Colonic mucosa (tissue), 4 donors: Measurements from ENCODE around the gene SLC2A9. TPM values are rescaled to one million over a fixed set of nuclear protein-coding genes. Genes with fewer than 3 reads are reported as not detected.

Experiments used
- DNase-seq: peaks from one replicate; pipeline ENCODE4 v3.0.0-alpha.2; 2020
- H3K27ac ChIP-seq: fragments of 200-600 bp; one replicate; pipeline ENCODE4 v1.8.0; 2021
- H3K27me3 ChIP-seq: fragments of 200-600 bp; one replicate; pipeline ENCODE4 v1.8.0; 2021
- H3K36me3 ChIP-seq: fragments of 200-600 bp; one replicate; pipeline ENCODE4 v1.8.0; 2021
- H3K4me1 ChIP-seq: fragments of 200-600 bp; one replicate; pipeline ENCODE4 v1.8.0; 2021; ENCODE audit warnings: mild to moderate bottlenecking
- H3K4me3 ChIP-seq: fragments of 200-600 bp; one replicate; pipeline ENCODE4 v1.8.0; 2021
- H3K9ac ChIP-seq, 2 donors: one replicate each; pipeline ENCODE4 v1.7.0; 2013; ENCODE audit warnings: control low read depth in 2 of 2, low read depth in 2 of 2, low read length in 2 of 2
- H3K9me3 ChIP-seq: fragments of 200-600 bp; one replicate; pipeline ENCODE4 v1.8.0; 2021
- intact Hi-C: fragments of 100-400 bp; cut with DNase I; formaldehyde crosslinking; loops from one replicate; pipeline ENCODE4 v1.14.1; 2022
- total RNA-seq, 2 donors: library from RNA; stranded (reverse); fragmentation: NEBNext Ultra II Directional in 1 of 2; extraction: Animal tissue kit (Norgen Biotek cat#: 25700) in 1 of 2; gene quantifications; one replicate each; pipeline ENCODE4 v1.2.1, GENCODE V29; 2021
- TF ChIP-seq, protein P1 (sequence below): fragments of 200-600 bp; IDR thresholded peaks from one replicate; pipeline ENCODE4 v1.8.0; 2022; ENCODE audit warnings: antibody characterized with exemption, mild to moderate bottlenecking
- donor health status: healthy.
- donor health status: DM: no; HTN: no; CAD: no.
- donor health status: DM: no; HTN: no; CAD: no.

SLC2A9 gene
- total RNA-seq, 2 donors from 2014 or later = 4.3 to 6.8 TPM

DNA sequence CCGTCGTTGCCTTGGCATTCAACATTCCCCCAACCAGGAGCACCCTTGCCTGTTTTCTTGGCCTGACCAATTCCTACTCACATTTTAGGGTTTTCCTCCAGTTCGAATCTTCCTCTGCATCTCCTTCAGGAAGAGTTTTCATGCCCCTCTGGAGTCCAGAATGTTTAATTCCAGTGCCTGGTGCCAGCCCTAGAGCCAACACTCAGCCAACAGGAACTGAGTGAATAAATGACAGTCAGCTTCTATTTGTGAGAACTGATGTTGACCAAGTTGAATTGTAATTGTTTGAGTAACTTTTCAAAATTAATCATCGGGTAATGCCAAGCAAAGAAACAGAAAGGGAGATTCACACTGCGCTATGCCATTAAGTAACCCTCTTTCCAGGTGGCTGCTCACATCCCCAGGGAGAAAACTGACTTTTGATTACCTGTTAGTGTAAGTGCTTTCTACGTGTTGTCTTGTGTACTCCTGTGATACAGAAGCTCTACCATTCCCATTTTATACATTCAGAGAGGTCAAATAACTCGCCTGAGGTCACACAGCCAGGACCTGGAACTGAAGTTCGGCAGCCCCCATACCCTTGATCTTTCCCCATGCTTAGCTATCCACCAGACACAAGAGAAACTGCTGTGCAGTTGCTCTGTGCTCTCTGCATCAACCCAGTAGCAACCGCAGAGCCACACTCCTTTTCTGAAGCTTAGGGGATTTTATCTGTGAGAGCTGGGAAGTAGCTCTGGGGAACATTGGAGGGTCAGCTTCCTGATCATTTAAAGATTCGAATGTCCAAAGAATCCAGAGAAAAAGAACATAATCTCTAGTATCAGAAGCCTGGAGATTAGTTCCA is 19.0 kb upstream of the SLC2A9 start:
- no peak overlapping the region for H3K27ac ChIP-seq
- no peaks in the 10 kb centered on the region for H3K9me3 ChIP-seq
- TF ChIP-seq, protein P1, sequence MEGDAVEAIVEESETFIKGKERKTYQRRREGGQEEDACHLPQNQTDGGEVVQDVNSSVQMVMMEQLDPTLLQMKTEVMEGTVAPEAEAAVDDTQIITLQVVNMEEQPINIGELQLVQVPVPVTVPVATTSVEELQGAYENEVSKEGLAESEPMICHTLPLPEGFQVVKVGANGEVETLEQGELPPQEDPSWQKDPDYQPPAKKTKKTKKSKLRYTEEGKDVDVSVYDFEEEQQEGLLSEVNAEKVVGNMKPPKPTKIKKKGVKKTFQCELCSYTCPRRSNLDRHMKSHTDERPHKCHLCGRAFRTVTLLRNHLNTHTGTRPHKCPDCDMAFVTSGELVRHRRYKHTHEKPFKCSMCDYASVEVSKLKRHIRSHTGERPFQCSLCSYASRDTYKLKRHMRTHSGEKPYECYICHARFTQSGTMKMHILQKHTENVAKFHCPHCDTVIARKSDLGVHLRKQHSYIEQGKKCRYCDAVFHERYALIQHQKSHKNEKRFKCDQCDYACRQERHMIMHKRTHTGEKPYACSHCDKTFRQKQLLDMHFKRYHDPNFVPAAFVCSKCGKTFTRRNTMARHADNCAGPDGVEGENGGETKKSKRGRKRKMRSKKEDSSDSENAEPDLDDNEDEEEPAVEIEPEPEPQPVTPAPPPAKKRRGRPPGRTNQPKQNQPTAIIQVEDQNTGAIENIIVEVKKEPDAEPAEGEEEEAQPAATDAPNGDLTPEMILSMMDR = no peak
- intact Hi-C loops = no loop called here
- H3K4me1 ChIP-seq = no peaks in the 10 kb centered on the region
- no peak for DNase-seq
- H3K27me3 ChIP-seq = no peaks in the 10 kb centered on the region
- no peak overlapping the region for H3K9ac ChIP-seq
- H3K36me3 ChIP-seq = no peaks in the 10 kb centered on the region
- H3K4me3 ChIP-seq = no peak overlapping the region

DNA sequence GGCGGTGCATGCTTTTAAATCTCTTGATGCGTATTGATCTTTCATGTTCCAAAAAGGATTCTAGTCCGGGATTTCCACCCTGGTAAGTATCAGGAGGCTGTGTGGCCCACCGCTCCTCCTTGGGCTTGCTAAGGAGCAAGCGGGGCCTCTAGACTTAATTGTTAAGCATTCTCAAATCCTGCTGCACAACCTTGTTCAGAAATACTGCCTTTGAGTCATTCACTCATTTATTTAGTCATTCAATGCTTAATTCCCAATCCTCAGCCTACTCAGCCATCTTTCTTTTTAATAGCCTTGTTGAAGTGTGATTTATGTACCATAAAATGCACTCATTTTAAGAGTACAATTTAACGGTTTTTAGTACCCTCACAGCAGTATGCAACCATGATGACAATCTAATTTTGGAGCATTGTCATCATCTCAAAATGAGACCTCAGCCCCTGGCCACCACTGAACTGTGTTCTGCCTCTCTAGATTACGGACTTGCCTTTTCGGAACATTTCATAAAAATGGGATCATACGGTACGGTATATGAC is 15.6 kb upstream of the SLC2A9 start:
- intact Hi-C loops = no loop called here
- TF ChIP-seq, protein P1 = no peak
- Histone ChIP-seq H3K9ac (no peak overlapping the region), H3K9me3 (no peaks in the 10 kb centered on the region), H3K27me3 (no peaks in the 10 kb centered on the region), H3K27ac (no peak overlapping the region), H3K4me3 (no peak overlapping the region), H3K36me3 (no peaks in the 10 kb centered on the region), H3K4me1 (no peaks in the 10 kb centered on the region)
- DNase-seq = no peak

DNA sequence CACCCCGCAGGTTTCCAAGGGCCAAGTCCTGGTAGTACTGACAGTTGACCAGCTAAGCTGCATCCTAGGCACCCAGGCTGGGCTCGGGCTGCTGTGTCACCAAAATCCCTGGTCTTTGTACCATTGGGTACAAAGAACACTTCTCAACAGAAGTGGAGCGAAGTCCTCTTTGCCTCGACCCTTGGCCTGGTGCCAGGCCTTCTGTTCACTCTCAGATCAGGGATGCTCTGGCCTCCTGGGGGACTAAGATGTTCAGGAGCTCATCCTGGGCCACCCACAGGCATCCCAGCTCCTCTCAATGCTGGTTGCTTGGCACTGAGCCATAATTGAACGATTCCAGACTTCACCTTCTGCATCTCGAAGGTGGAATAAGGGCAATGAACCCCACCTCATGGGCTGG is 13.8 kb upstream of the SLC2A9 start:
- TF ChIP-seq, protein P1 = no peak
- intact Hi-C loops = no loop called here
- Histone ChIP-seq H3K27me3 (no peaks in the 10 kb centered on the region), H3K27ac (no peak overlapping the region), H3K4me3 (no peak overlapping the region), H3K9ac (no peak overlapping the region), H3K9me3 (no peaks in the 10 kb centered on the region), H3K36me3 (no peaks in the 10 kb centered on the region), H3K4me1 (no peaks in the 10 kb centered on the region)
- no peak for DNase-seq

DNA sequence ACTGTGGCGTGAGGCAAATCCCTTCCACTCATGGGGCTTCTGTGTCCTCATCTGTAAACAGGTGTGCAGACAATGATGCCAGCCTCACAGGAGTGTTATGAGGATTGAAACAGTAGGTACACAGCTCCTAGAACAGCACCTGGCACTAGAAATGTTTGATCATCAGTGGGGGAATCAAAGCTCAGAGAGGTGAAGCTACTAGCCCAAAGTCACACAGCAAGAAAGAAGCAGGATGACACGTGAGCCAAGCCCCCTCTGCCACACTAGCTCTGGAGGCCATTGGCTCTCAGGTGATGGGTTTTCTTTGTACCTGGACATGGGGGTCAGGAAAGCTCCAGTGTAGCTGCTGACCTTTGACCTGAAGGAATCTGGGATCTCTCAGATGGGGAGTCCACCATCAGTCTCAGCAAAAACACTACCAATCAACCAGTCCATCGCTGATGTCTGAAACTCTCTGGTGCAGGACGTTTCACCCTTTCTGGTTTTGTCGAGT is 13.4 kb upstream of the SLC2A9 start:
- no peak for DNase-seq
- H3K27ac ChIP-seq = no peak overlapping the region
- intact Hi-C loops = no loop called here
- no peaks in the 10 kb centered on the region for H3K4me1 ChIP-seq
- no peaks in the 10 kb centered on the region for H3K9me3 ChIP-seq
- H3K27me3 ChIP-seq = no peaks in the 10 kb centered on the region
- H3K9ac ChIP-seq = no peak overlapping the region
- no peaks in the 10 kb centered on the region for H3K36me3 ChIP-seq
- TF ChIP-seq, protein P1 = no peak
- H3K4me3 ChIP-seq = no peak overlapping the region

DNA sequence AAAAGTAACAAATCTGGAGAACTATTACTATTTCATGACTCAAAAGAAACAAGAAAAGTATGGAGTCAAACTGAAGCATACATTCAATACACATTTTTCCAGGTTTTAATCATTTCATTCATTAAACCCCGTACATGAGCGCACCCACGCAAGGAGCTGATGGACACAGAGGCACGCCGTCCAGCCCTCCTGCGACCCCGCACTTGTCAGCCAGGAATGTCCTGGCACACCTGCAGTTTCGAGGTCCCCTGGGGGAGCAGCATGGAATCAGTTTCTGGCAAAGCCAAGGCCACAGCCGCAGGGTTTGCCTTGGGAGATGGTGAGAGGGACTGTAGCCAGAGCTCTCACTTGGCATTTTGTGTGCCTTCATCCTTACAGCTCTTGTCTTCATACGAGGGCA is 12.8 kb upstream of the SLC2A9 start:
- DNase-seq = no peak
- Histone ChIP-seq H3K9ac (no peak overlapping the region), H3K4me3 (no peak overlapping the region), H3K9me3 (no peaks in the 10 kb centered on the region), H3K27me3 (no peaks in the 10 kb centered on the region), H3K4me1 (no peaks in the 10 kb centered on the region), H3K27ac (no peak overlapping the region), H3K36me3 (no peaks in the 10 kb centered on the region)
- TF ChIP-seq, protein P1 = no peak
- intact Hi-C loops = no loop called here
